Measurements from ENCODE around the gene GRIFIN. TPM values are rescaled to one million over a fixed set of nuclear protein-coding genes. Genes with fewer than 3 reads are reported as not detected.

The GRIFIN gene
- total RNA-seq, 2 experiments from 2014 or later, result not detected

- no peak for TF ChIP-seq CTCF (IDR thresholded peaks at IDR 0.05)
- ChIA-PET POLR2A (no interaction called here), CTCF (interaction anchor here (0.7 to 7.3 kb wide), 26 partner anchors 9 to 266 kb away, joined by 3 to 146 read pairs (median 4); no protein-coding TSS in a partner anchor)
- Mint-ChIP-seq H3K4me1 (ENCODE audit: low read depth) (peaks cover 6% of the 10 kb centered on the region), H3K27me3 (peaks cover 2% of the 10 kb centered on the region), H3K4me3 (no peak overlapping the region), H3K36me3 (ENCODE audit: low read depth) (no peaks in the 10 kb centered on the region), H3K9me3 (no peaks in the 10 kb centered on the region), H3K27ac (no peak overlapping the region)
- DNase-seq, result no peak
- ATAC-seq, result no peak
- intact Hi-C loops (cut with micrococcal nuclease), result loop anchor here (10.0 kb wide), 1 partner anchor 74 kb away; no protein-coding TSS in a partner anchor
Measured at GRCh38 chr7:2450198-2451107, 25.7 kb downstream of the GRIFIN start.

- H3K4me3 Mint-ChIP-seq, result no peak overlapping the region
- intact Hi-C loops (cut with micrococcal nuclease), result no loop called here
Measured at GRCh38 chr7:2446676-2447075, 29.5 kb downstream of the GRIFIN start.

GRCh38 chr7:2445898-2446555, 30.2 kb downstream of the GRIFIN start:
- no peak overlapping the region for H3K4me3 Mint-ChIP-seq
- POLR2A ChIA-PET, result interaction anchor here (0.6 kb wide), 1 partner anchor 41 kb away, joined by 3 read pairs; no protein-coding TSS in a partner anchor
- DNase-seq (no peak), ATAC-seq (no peak)
- no peaks in the 10 kb centered on the region for H3K9me3 Mint-ChIP-seq
- H3K27me3 Mint-ChIP-seq, result no peaks in the 10 kb centered on the region
- intact Hi-C loops (cut with micrococcal nuclease), result no loop called here
- no peak for TF ChIP-seq CTCF (IDR thresholded peaks at IDR 0.05)
- no peaks in the 10 kb centered on the region for H3K36me3 Mint-ChIP-seq (ENCODE audit: low read depth)
- CTCF ChIA-PET, result interaction anchor here (1.1 kb wide), 1 partner anchor 34 kb away, joined by 4 read pairs; no protein-coding TSS in a partner anchor
- peaks cover 2% of the 10 kb centered on the region for H3K4me1 Mint-ChIP-seq (ENCODE audit: low read depth)
- H3K27ac Mint-ChIP-seq, result no peak overlapping the region

More at GRCh38 chr7:2446676-2447075, 29.5 kb downstream of the GRIFIN start:
- Mint-ChIP-seq H3K36me3 (ENCODE audit: low read depth) (no peaks in the 10 kb centered on the region), H3K27ac (no peak overlapping the region), H3K9me3 (no peaks in the 10 kb centered on the region), H3K27me3 (no peaks in the 10 kb centered on the region), H3K4me1 (ENCODE audit: low read depth) (peaks cover 4% of the 10 kb centered on the region)
- TF ChIP-seq CTCF (IDR thresholded peaks at IDR 0.05), result no peak
- DNase-seq (no peak), ATAC-seq (no peak)
- ChIA-PET POLR2A (interaction anchor here (0.6 kb wide), 1 partner anchor 905 kb away, joined by 3 read pairs; no protein-coding TSS in a partner anchor), CTCF (no interaction called here)

GRCh38 chr7:2445047-2445446, 31.2 kb downstream of the GRIFIN start:
- no peaks in the 10 kb centered on the region for H3K36me3 Mint-ChIP-seq (ENCODE audit: low read depth)
- ChIA-PET POLR2A (no interaction called here), CTCF (interaction anchor here (1.1 kb wide), 1 partner anchor 33 kb away, joined by 4 read pairs; no protein-coding TSS in a partner anchor)
- no peak for TF ChIP-seq CTCF (IDR thresholded peaks at IDR 0.05)
- DNase-seq (no peak), ATAC-seq (no peak)
- H3K9me3 Mint-ChIP-seq, result no peaks in the 10 kb centered on the region
- H3K4me3 Mint-ChIP-seq, result no peak overlapping the region
- no peaks in the 10 kb centered on the region for H3K27me3 Mint-ChIP-seq
- intact Hi-C loops (cut with micrococcal nuclease), result no loop called here
- H3K4me1 Mint-ChIP-seq (ENCODE audit: low read depth), result peaks cover 2% of the 10 kb centered on the region
- H3K27ac Mint-ChIP-seq, result no peak overlapping the region

All from activated CD8-positive, alpha-beta T cell treated with anti-CD3 and anti-CD28 coated beads for 36 hours (primary cell).